HG03558 (cell line): ENCODE data around the gene PTPRD.

Experiments
- ATAC-seq: cut with Tn5 transposase; IDR thresholded peaks from one replicate; pipeline ENCODE4 v1.9.1; 2021; ENCODE audit warnings: moderate number of reproducible peaks; ENCODE audit not compliant: unreplicated experiment; ENCODE audit errors: extremely low read depth

The PTPRD gene

GRCh38 chr9:8484597-8485191, 2128.1 kb downstream of the PTPRD start:
- ATAC-seq: no peak

GRCh38 chr9:8477450-8477849, 2135.4 kb downstream of the PTPRD start:
- ATAC-seq: no peak

- ATAC-seq: no peak
These were observed 2137.9 kb downstream of the PTPRD start for GRCh38 chr9:8474937-8475336.

- ATAC-seq: no peak
These were observed 2139.4 kb downstream of the PTPRD start for GRCh38 chr9:8473244-8474020.

- no peak for ATAC-seq
These were observed 2144.7 kb downstream of the PTPRD start for GRCh38 chr9:8468045-8468637.

- ATAC-seq: no peak
These were observed 2155.0 kb downstream of the PTPRD start for GRCh38 chr9:8457816-8458215.

- ATAC-seq: no peak
These were observed 2155.7 kb downstream of the PTPRD start for GRCh38 chr9:8457055-8457454.

GRCh38 chr9:8456344-8456743, 2156.5 kb downstream of the PTPRD start:
- no peak for ATAC-seq

GRCh38 chr9:8450810-8451545, 2161.8 kb downstream of the PTPRD start:
- no peak for ATAC-seq

- no peak for ATAC-seq
These were observed 2164.6 kb downstream of the PTPRD start for GRCh38 chr9:8448226-8448625.

- ATAC-seq: no peak
These were observed 2165.2 kb downstream of the PTPRD start for GRCh38 chr9:8447601-8448000.

GRCh38 chr9:8437876-8438275, 2174.9 kb downstream of the PTPRD start:
- no peak for ATAC-seq

- ATAC-seq: no peak
These were observed 2175.5 kb downstream of the PTPRD start for GRCh38 chr9:8437259-8437658.

- ATAC-seq: no peak
These were observed 2176.0 kb downstream of the PTPRD start for GRCh38 chr9:8436786-8437185.

- no peak for ATAC-seq
These were observed 2178.2 kb downstream of the PTPRD start for GRCh38 chr9:8434621-8435020.

- ATAC-seq: no peak
These were observed 2180.6 kb downstream of the PTPRD start for GRCh38 chr9:8432224-8432623.

GRCh38 chr9:8431505-8431904, 2181.3 kb downstream of the PTPRD start:
- ATAC-seq: no peak

- no peak for ATAC-seq
These were observed 2181.9 kb downstream of the PTPRD start for GRCh38 chr9:8430945-8431344.

GRCh38 chr9:8429768-8430167, 2183.0 kb downstream of the PTPRD start:
- ATAC-seq: no peak

GRCh38 chr9:8429157-8429556, 2183.6 kb downstream of the PTPRD start:
- ATAC-seq: no peak

- ATAC-seq: no peak
These were observed 2184.4 kb downstream of the PTPRD start for GRCh38 chr9:8428389-8428788.
